CD8-positive, alpha-beta memory T cell (primary cell): ENCODE data around the gene BOD1L2. TPM values are rescaled to one million over a fixed set of nuclear protein-coding genes. Genes with fewer than 3 reads are reported as not detected.

ENCODE experiments used
- CTCF ChIA-PET: fragments of 350-600 bp; sonication (Branson Sonifier 250); formaldehyde crosslinking; loops from one replicate; lab custom pipeline; 2021; ENCODE audit warnings: antibody characterized with exemption; lab: Charles Lee
- POLR2A ChIA-PET: fragments of 350-600 bp; sonication (Branson Sonifier 250); formaldehyde crosslinking; loops from one replicate; lab custom pipeline; 2021; ENCODE audit warnings: antibody characterized with exemption; lab: Charles Lee
- DNase-seq, 5 donors: peaks; one replicate each; pipeline versions ENCODE4 v3.0.0 to v3.0.0-alpha.2; 2020 to 2022; ENCODE audit warnings: mixed read lengths in 1 of 5
- H3K27ac ChIP-seq: one replicate; pipeline ENCODE4 v1.7.0; 2013; ENCODE audit warnings: low read depth, mild to moderate bottlenecking, low read length, moderate library complexity
- H3K27me3 ChIP-seq: 2 replicates; pipeline ENCODE4 v1.7.0; 2013; ENCODE audit warnings: low read length, mild to moderate bottlenecking; ENCODE audit not compliant: insufficient read depth, poor library complexity, severe bottlenecking
- H3K36me3 ChIP-seq: 2 replicates; pipeline ENCODE4 v1.7.0; 2013; ENCODE audit warnings: mild to moderate bottlenecking, low read length, moderate library complexity; ENCODE audit not compliant: insufficient read depth
- H3K4me1 ChIP-seq: 2 replicates; pipeline ENCODE4 v1.7.0; 2013; ENCODE audit warnings: mild to moderate bottlenecking, low read length, moderate library complexity; ENCODE audit not compliant: insufficient read depth
- H3K4me3 ChIP-seq: 2 replicates; pipeline ENCODE4 v1.7.0; 2013; ENCODE audit warnings: mild to moderate bottlenecking, low read length
- H3K9me3 ChIP-seq: 2 replicates; pipeline ENCODE4 v1.7.0; 2013; ENCODE audit warnings: mild to moderate bottlenecking, low read length
- H3K27ac Mint-ChIP-seq, 8 donors: one replicate each; pipeline ENCODE4 v1.8.0; 2020 to 2021; ENCODE audit warnings: mixed read lengths in 8 of 8, mild to moderate bottlenecking in 6 of 8, inconsistent platforms in 3 of 8, moderate library complexity in 3 of 8
- H3K27me3 Mint-ChIP-seq, 2 donors: one replicate each; pipeline ENCODE4 v1.8.0; 2020 to 2021; ENCODE audit warnings: mixed read lengths in 2 of 2, mild to moderate bottlenecking in 1 of 2, moderate library complexity in 1 of 2
- H3K36me3 Mint-ChIP-seq, 3 donors: one replicate each; pipeline ENCODE4 v1.8.0; 2020 to 2021; ENCODE audit warnings: mixed read lengths in 3 of 3, inconsistent platforms in 1 of 3, mild to moderate bottlenecking in 1 of 3
- H3K4me1 Mint-ChIP-seq, 3 donors: one replicate each; pipeline ENCODE4 v1.8.0; 2020 to 2021; ENCODE audit warnings: mixed read lengths in 3 of 3, inconsistent platforms in 1 of 3, mild to moderate bottlenecking in 1 of 3
- H3K4me3 Mint-ChIP-seq, 7 donors: one replicate each; pipeline ENCODE4 v1.8.0; 2020 to 2021; ENCODE audit warnings: mixed read lengths in 7 of 7, mild to moderate bottlenecking in 6 of 7, moderate library complexity in 4 of 7, inconsistent platforms in 2 of 7
- H3K9me3 Mint-ChIP-seq, 5 donors: one replicate each; pipeline ENCODE4 v1.8.0; 2020 to 2022; ENCODE audit warnings: mixed read lengths in 5 of 5, mild to moderate bottlenecking in 3 of 5, moderate library complexity in 2 of 5, inconsistent platforms in 1 of 5
- polyA plus RNA-seq: library from polyadenylated mRNA; unstranded; fragments of 300-500 nt; fragmentation: Illumina TruSeq; gene quantifications from one replicate; pipeline ENCODE4 v1.2.3, GENCODE V29; 2021
- total RNA-seq, 2 experiments: library from RNA; stranded (reverse); gene quantifications; one replicate each; pipeline ENCODE4 v1.2.3, GENCODE V29; 2021

Gene BOD1L2
- total and polyA plus RNA-seq, 3 experiments from 2014 or later: not detected

GRCh38 chr18:57142324-57142723 lies 4.6 kb upstream of the BOD1L2 start:
- Mint-ChIP-seq H3K4me3 (no peak overlapping the region), H3K36me3 (no peaks in the 10 kb centered on the region), H3K27me3 (peaks cover 4 to 9% of the 10 kb centered on the region in 2 donors), H3K9me3 (peaks cover 0 to 1% (median 0%) of the 10 kb centered on the region in 5 donors), H3K4me1 (no peaks in the 10 kb centered on the region), H3K27ac (no peak overlapping the region)
- no peaks in the 10 kb centered on the region for H3K9me3 ChIP-seq
- ChIA-PET POLR2A (no interaction called here), CTCF (no interaction called here)
- H3K27ac ChIP-seq: no peak overlapping the region
- H3K27me3 ChIP-seq: no peaks in the 10 kb centered on the region
- no peaks in the 10 kb centered on the region for H3K4me1 ChIP-seq
- H3K36me3 ChIP-seq: no peaks in the 10 kb centered on the region
- no peak for DNase-seq
- no peak overlapping the region for H3K4me3 ChIP-seq

- no peak overlapping the region for H3K27ac ChIP-seq
- H3K9me3 ChIP-seq: no peaks in the 10 kb centered on the region
- H3K36me3 ChIP-seq: no peaks in the 10 kb centered on the region
- Mint-ChIP-seq H3K27ac (no peak overlapping the region), H3K4me1 (no peaks in the 10 kb centered on the region), H3K27me3 (peaks cover 0 to 7% of the 10 kb centered on the region in 2 donors), H3K9me3 (peaks cover 0 to 1% (median 0%) of the 10 kb centered on the region in 5 donors), H3K4me3 (no peak overlapping the region), H3K36me3 (no peaks in the 10 kb centered on the region)
- H3K4me3 ChIP-seq: no peak overlapping the region
- no peaks in the 10 kb centered on the region for H3K4me1 ChIP-seq
- no peak for DNase-seq
- H3K27me3 ChIP-seq: no peaks in the 10 kb centered on the region
- ChIA-PET POLR2A (no interaction called here), CTCF (no interaction called here)
Observed at GRCh38 chr18:57143265-57143664, 3.6 kb upstream of the BOD1L2 start.

- no peaks in the 10 kb centered on the region for H3K4me1 ChIP-seq
- peaks cover 0 to 4% (median 2%) of the 10 kb centered on the region in 3 donors for H3K36me3 Mint-ChIP-seq
- CTCF ChIA-PET: no interaction called here
Observed at GRCh38 chr18:57148263-57148662, 1.4 kb downstream of the BOD1L2 start.

DNA sequence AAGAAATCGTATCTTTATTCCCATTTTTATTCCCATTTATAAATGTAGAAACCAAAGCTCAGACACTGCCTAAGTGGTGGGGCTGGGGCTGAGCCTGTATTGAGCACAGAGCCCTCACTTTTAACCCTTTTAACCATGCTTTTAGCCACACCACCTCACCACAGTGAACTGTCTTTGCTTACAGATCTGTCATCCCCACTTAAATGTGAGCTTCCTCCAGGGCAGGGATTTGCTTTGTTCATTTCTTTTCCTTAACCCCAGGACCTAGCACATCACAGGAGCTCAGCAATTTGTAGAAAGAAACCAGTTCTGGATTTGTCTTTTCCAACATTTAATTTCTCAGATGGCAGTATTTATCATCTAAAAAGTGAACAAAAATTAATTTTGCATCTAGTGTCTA lies 2.2 kb downstream of the BOD1L2 start:
- H3K4me1 ChIP-seq: no peaks in the 10 kb centered on the region
- H3K27ac ChIP-seq: no peak overlapping the region
- H3K4me3 ChIP-seq: no peak overlapping the region
- POLR2A ChIA-PET: no interaction called here
- Mint-ChIP-seq H3K27ac (no peak overlapping the region), H3K27me3 (peaks cover 20 to 37% of the 10 kb centered on the region in 2 donors), H3K9me3 (no peaks in the 10 kb centered on the region), H3K4me3 (no peak overlapping the region), H3K36me3 (peaks cover 0 to 4% (median 2%) of the 10 kb centered on the region in 3 donors), H3K4me1 (peaks cover 0 to 2% (median 0%) of the 10 kb centered on the region in 3 donors)
- H3K9me3 ChIP-seq: no peaks in the 10 kb centered on the region
- CTCF ChIA-PET: no interaction called here
- no peaks in the 10 kb centered on the region for H3K27me3 ChIP-seq
- no peak for DNase-seq
- H3K36me3 ChIP-seq: no peaks in the 10 kb centered on the region

More at GRCh38 chr18:57148263-57148662, 1.4 kb downstream of the BOD1L2 start:
- no peaks in the 10 kb centered on the region for H3K36me3 ChIP-seq
- no peaks in the 10 kb centered on the region for H3K9me3 ChIP-seq
- Mint-ChIP-seq H3K4me3 (no peak overlapping the region), H3K27me3 (peaks cover 20 to 33% of the 10 kb centered on the region in 2 donors), H3K9me3 (no peaks in the 10 kb centered on the region), H3K4me1 (peaks cover 0 to 2% (median 0%) of the 10 kb centered on the region in 3 donors), H3K27ac (no peak overlapping the region)
- DNase-seq: no peak
- H3K27me3 ChIP-seq: no peaks in the 10 kb centered on the region
- H3K4me3 ChIP-seq: no peak overlapping the region
- POLR2A ChIA-PET: no interaction called here
- H3K27ac ChIP-seq: no peak overlapping the region

GRCh38 chr18:57149531-57149930 lies 2.6 kb downstream of the BOD1L2 start:
- H3K27ac ChIP-seq: no peak overlapping the region
- no peak overlapping the region for H3K4me3 Mint-ChIP-seq
- no peaks in the 10 kb centered on the region for H3K9me3 Mint-ChIP-seq
- no peaks in the 10 kb centered on the region for H3K27me3 ChIP-seq
- no peak for DNase-seq
- no peaks in the 10 kb centered on the region for H3K36me3 ChIP-seq
- peaks cover 0 to 2% (median 0%) of the 10 kb centered on the region in 3 donors for H3K4me1 Mint-ChIP-seq
- no peaks in the 10 kb centered on the region for H3K4me1 ChIP-seq
- ChIA-PET POLR2A (no interaction called here), CTCF (no interaction called here)
- no peak overlapping the region for H3K27ac Mint-ChIP-seq
- H3K27me3 Mint-ChIP-seq: peaks cover 20 to 37% of the 10 kb centered on the region in 2 donors
- peaks cover 0 to 4% (median 2%) of the 10 kb centered on the region in 3 donors for H3K36me3 Mint-ChIP-seq
- no peak overlapping the region for H3K4me3 ChIP-seq
- H3K9me3 ChIP-seq: no peaks in the 10 kb centered on the region

DNA sequence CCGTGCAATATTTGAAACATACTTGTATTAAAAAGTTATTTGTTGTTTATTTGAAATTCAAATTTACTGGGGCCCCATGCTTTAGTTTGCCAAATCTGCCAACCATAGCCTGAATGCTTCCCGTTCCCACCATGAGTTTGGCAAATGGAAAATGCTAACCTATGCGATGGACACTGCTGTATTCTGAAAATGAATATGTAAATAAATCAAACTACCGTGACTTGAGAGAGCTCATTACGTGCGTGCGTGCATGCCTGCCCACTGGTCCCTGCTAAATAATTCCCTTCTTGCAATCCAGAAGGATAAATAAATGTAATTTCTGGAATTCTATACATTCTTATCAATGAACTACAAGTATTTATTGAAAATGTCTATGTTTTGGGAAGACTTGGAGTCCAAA lies 3.2 kb downstream of the BOD1L2 start:
- H3K27ac ChIP-seq: no peak overlapping the region
- no peak overlapping the region for H3K4me3 ChIP-seq
- H3K4me1 ChIP-seq: no peaks in the 10 kb centered on the region
- no peaks in the 10 kb centered on the region for H3K9me3 Mint-ChIP-seq
- H3K36me3 ChIP-seq: no peaks in the 10 kb centered on the region
- H3K36me3 Mint-ChIP-seq: peaks cover 0 to 4% (median 2%) of the 10 kb centered on the region in 3 donors
- DNase-seq: no peak
- H3K4me1 Mint-ChIP-seq: peaks cover 0 to 2% (median 0%) of the 10 kb centered on the region in 3 donors
- H3K4me3 Mint-ChIP-seq: no peak overlapping the region
- H3K27ac Mint-ChIP-seq: peak overlapping the region in 2 of 8 donors; percentile 16 to 57
- no peaks in the 10 kb centered on the region for H3K9me3 ChIP-seq
- CTCF ChIA-PET: no interaction called here
- POLR2A ChIA-PET: no interaction called here
- no peaks in the 10 kb centered on the region for H3K27me3 ChIP-seq
- peaks cover 20 to 37% of the 10 kb centered on the region in 2 donors for H3K27me3 Mint-ChIP-seq

GRCh38 chr18:57150828-57151227 lies 3.9 kb downstream of the BOD1L2 start:
- Histone ChIP-seq H3K9me3 (no peaks in the 10 kb centered on the region), H3K4me3 (no peak overlapping the region), H3K4me1 (no peaks in the 10 kb centered on the region), H3K36me3 (no peaks in the 10 kb centered on the region), H3K27ac (no peak overlapping the region), H3K27me3 (no peaks in the 10 kb centered on the region)
- Mint-ChIP-seq H3K27me3 (peaks cover 20 to 37% of the 10 kb centered on the region in 2 donors), H3K4me3 (no peak overlapping the region), H3K4me1 (peaks cover 0 to 5% (median 1%) of the 10 kb centered on the region in 3 donors), H3K9me3 (no peaks in the 10 kb centered on the region), H3K36me3 (peaks cover 0 to 4% (median 2%) of the 10 kb centered on the region in 3 donors), H3K27ac (peak overlapping the region in 2 of 8 donors; percentile 16 to 57)
- ChIA-PET POLR2A (no interaction called here), CTCF (no interaction called here)
- DNase-seq: no peak

- Mint-ChIP-seq H3K27me3 (peaks cover 25 to 34% of the 10 kb centered on the region in 2 donors), H3K9me3 (no peaks in the 10 kb centered on the region), H3K36me3 (peaks cover 0 to 4% (median 2%) of the 10 kb centered on the region in 3 donors), H3K4me3 (no peak overlapping the region), H3K27ac (no peak overlapping the region), H3K4me1 (peaks cover 0 to 7% (median 5%) of the 10 kb centered on the region in 3 donors)
- Histone ChIP-seq H3K4me1 (no peaks in the 10 kb centered on the region), H3K4me3 (no peak overlapping the region), H3K27me3 (no peaks in the 10 kb centered on the region), H3K27ac (no peak overlapping the region), H3K36me3 (no peaks in the 10 kb centered on the region), H3K9me3 (no peaks in the 10 kb centered on the region)
- ChIA-PET POLR2A (no interaction called here), CTCF (no interaction called here)
- no peak for DNase-seq
Observed at GRCh38 chr18:57154191-57154830, 7.4 kb downstream of the BOD1L2 start.
